HG03045 (cell line): Measurements from ENCODE around the gene PRUNE2.

Source experiments
- ATAC-seq: cut with Tn5 transposase; IDR thresholded peaks from one replicate; pipeline ENCODE4 v1.9.1; 2021; ENCODE audit warnings: mild to moderate bottlenecking, moderate library complexity; ENCODE audit not compliant: unreplicated experiment

PRUNE2 gene

GRCh38 chr9:76664120-76664519 is 241.8 kb downstream of the PRUNE2 start:
- no peak for ATAC-seq

DNA sequence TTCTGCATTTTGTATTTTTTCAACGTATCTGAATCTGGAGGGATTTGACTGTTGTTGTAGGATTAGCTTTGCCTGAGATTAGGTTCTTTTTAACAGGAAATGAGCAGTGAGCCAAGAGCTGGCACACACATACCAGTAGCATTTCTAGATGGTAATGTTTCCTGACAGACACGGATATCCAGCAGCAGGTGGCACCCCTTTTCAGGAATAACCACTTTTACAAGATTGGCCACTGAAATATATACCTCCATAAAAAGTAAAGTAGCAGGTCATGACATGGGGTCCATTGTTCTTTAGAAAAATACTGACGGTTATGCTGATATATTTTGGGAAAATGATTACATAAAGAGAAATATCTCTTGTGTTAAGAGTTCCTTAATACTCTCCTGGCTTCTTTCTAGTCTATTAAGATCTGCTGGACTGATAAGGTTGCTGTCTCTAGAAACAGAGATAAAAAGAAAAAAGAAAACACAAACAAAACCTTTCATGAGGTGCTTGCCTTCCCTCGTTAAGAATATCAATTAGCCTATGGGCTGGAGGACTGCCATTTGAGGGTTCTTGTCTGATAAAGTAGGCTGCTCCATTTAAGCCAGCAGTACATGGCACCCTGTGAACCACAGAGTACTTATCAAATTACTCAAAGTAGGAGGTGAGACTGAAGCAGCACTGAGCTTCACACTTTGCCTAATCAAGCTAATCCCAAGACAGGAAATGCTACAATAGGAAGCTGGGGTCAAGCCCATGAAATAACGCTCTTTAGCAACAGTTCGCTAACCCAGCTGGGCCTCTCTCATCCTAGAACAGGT is 243.2 kb downstream of the PRUNE2 start:
- ATAC-seq = no peak

DNA sequence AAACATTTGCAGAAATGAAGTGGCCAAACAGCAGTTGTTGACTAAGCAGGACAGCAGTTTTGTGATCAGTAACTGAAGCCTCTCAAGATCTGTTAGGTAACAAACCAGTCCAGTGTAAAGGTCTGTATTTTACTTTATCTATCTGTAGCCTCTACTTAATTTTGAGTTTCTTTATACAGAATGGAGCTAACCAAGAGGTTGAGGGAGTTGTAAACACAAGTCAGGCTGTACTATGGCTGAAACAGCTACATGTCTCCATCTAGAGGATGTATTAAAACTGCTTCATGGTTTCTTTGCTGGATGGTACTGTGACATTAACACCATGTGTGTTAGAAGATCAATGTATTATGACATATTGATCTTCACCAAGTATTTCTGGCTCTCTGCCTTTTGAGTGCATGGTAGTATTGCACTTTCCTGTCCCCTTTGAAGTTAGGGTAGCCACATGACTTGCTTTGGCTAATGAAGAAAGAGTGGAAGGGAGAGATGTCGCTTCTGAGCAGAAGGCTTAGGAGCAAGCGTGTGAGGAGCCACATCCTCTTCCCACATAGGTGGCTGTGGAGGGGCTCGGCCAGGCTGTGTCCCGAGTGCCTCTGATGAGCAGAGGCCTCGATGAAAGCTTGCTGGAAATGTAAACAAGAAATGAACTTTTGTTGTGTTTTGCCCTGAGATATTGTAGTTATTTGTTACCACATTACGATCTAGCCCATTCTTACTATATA is 247.2 kb downstream of the PRUNE2 start:
- peak; percentile 85 for ATAC-seq

DNA sequence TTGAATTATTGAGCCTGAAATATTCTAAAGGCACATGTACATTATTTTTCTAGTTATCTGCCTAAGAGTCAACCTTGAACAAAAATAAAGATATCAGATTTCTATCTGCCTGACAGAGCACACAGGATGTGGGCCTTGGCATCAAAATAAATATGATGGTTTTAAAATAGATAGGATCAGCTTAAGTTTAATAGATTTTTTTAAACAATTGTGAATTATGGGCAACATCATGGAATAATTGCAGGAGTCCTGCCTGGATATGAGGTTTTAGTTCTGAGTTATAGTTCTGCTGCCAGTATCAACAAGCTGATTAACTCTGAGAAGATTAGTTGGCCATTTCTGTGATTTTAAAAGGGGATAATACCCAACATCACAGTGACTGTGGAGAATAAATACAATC is 248.6 kb downstream of the PRUNE2 start:
- no peak for ATAC-seq

DNA sequence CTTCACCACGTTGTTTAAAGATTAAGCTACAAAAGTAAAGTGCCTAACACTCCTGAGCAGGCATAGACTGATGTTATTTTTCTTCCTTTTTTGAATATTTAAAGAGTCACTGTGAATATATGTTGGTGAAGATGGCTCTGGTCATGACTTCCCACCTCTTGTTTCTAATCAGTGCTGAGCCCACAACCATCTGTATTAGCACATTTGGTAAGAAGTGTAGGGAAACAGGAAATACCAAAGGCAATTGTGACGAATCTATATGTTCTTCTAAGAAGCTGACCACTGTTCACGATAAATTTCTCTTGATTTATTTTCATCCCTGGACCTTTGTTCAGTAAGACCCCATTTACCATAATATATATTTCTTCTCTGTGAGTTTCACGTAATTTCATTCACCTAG is 249.9 kb downstream of the PRUNE2 start:
- no peak for ATAC-seq

- no peak for ATAC-seq
These were observed 250.8 kb downstream of the PRUNE2 start for GRCh38 chr9:76655121-76655541.

DNA sequence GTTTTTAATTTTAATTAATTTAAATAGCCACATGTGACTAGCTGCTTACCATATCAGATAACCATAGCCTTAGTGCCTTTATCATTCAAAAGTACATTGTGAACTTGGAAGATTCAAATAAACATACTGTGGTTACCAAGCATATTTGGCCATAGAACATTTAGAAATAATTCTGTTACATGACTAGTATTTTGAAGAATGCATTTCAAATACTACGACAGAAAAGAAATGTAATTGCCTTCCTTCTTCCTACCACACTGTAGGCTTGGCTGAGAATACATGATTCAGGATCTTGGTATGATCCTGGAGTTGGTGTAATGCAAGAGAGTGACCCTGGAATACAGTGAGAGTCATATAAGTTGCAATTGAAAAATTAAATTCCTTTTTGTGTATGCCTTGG is 251.3 kb downstream of the PRUNE2 start:
- ATAC-seq = no peak

DNA sequence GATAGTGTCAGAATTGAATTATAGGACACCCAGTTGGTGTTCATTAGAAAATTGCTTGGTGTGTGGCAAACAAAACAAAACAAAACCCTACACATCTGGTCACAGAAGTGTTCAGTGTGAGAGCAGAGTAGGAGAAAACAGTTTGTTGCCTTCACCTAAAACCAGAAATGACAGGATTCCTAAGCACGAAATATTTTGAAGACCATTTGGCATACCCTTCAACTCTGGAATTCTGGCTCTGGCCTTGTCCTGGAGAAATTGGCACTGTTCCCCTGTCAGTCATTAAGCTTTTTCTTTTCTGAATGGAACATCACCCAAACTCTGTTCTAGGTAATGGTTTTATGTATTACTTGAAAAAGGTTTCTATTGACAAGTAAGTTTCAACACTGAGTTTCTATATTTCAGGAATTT is 251.9 kb downstream of the PRUNE2 start:
- no peak for ATAC-seq

DNA sequence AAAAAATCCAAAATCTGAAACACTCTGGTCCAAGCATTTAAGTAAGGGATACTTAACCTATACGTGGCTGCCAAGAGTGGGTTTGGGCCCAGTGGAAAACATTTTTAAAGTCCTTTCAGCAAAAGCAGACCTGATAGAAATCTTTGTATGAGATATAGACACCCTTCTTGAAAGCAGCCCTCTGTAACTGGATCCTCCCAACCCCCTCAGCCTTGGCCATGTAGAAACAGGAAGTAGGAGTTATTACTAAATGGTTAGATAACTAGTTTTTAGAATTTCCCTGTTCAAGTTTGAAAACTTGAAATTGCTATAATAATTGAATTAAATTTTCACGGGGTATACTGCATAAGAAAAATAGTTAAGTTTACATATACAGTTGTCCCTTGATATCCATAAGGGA is 253.0 kb downstream of the PRUNE2 start:
- no peak for ATAC-seq

DNA sequence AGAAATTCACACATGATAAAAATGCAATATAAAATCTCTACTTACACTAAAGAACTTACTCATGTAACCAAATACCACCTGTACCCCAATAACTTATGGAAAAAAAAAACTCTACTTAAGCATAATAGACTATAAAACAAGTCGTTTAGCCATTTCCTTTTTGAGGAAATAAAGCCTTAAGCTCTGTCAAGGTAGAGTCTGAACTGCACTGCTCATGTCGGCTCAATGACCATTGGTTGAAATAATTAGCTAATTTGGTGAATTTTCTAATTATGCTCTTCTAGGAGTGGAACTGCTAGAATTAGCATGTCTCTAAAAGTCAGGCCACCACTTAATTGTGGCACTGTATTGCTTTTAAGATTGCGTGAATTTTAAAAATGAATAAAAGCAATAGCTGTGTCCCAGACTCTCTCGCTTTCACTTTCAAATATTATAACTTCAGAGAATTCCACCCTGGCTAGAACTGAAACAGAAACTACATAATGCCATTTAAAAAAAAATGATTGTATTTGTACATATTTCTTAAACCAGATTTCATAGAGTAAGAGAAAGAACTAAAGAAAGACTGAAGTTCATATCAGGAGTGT is 254.7 kb downstream of the PRUNE2 start:
- ATAC-seq = peak; percentile 64

DNA sequence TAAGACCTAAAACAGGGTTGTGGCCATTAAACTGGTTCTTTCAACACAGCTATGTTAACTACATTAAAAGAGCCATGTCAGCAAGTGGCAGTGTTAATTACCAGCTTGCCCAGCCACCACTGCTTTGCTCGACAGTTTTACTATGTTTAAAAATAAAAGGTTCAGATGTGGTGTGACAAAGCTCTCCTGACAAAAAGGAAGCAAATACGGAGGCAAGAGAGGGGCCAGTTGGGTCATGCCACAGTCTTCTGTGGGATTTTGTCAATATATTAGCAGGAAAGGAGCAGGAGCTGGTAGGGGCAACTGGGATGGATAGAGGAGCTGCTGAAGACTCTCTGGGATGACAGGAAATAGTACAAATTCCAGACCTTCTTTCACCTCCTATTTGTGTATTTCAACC is 255.2 kb downstream of the PRUNE2 start:
- ATAC-seq = no peak

DNA sequence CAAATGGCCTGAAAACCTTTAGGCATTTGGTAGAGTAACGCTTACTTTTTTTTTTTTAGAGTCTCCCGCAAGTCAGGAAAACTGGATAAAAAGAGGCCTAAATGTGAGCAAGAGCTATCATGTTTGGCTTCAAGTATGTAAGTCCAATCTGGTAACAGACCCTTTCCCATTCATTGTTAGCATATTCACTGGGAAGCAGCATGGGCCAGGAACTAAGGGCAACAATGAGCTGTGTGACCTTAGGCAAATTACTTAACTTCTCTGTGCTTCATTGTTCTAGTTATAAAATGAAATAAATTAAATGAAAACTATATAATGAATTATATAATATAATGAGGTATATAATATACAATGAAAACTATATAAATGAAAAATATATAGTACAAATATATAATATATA is 256.0 kb downstream of the PRUNE2 start:
- ATAC-seq = no peak

- no peak for ATAC-seq
These were observed 259.7 kb downstream of the PRUNE2 start for GRCh38 chr9:76646249-76646648.

GRCh38 chr9:76644647-76645250 is 261.2 kb downstream of the PRUNE2 start:
- ATAC-seq = no peak

GRCh38 chr9:76644171-76644570 is 261.7 kb downstream of the PRUNE2 start:
- ATAC-seq = peak; percentile 22

DNA sequence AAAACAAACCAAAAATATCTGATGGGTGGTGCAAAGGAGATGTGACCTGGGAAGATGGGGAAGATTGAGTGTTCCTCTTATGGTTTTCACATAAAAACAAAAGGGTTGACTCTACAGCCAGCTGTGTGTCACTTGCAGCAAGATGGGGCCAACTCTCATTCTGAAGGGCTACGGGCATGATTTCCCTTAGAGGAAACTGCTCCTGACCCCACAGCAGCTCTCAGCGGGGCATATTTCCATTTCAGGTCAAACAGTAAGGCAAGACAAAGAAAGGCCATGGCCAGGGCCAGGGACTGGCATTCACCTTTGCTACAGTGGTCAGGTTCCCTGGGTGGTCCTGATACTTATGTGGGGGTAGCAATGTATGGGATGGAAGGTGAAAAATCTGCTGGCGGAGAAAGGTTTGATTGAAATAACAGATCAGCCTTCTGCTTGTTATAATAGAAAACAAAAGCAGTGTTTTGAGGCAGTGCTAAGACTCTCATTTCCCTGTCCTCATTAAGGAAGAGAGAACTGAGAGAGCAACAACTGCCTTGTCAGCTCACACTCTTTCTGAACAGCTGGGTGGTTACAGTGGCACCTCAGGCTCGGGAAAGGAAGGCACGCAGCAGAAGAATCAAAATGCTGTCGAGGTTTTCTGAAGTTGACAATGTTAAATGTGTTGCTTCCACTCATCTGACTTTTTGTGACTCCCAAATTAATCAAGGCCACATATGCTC is 262.4 kb downstream of the PRUNE2 start:
- peak; percentile 98 for ATAC-seq

- ATAC-seq = no peak
These were observed 263.2 kb downstream of the PRUNE2 start for GRCh38 chr9:76642701-76643209.

DNA sequence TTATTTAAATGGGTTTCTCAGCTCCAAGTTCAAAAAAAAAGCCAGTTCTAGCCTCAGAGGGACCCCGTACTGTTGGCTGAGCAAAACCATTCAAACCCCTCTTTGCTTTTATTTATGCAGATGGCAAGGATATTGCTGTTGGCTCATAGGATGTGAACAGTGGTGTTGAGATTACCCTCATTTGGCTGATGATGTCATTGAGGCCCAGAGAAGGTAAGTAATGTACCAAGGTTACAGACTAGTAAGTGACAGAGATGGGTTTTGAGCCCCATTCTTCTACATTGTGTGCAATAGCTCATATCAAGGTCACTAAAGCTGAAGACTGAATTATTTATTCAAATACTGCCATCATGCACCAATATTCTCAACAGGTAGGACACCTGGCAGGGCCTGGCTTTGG is 263.8 kb downstream of the PRUNE2 start:
- ATAC-seq = no peak

DNA sequence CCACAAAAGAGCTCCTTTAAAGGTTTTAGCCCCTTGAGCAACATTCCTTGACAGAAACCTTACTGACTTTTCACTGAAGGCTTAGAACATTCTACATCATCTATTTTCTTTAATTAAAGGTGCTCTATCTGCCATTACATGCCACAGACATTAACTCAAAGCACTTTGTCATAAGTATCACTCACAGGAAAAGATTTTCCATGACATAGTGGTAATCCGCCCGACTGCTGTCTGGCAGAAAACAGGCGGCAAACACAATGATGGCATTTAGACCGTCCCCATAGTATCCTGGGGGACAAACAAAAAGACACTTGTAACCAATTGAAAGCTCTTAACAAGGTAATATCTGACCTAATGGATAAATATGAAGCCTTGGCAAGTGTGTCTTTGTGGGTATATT is 267.9 kb downstream of the PRUNE2 start:
- no peak for ATAC-seq

- no peak for ATAC-seq
These were observed 268.5 kb downstream of the PRUNE2 start for GRCh38 chr9:76637416-76637815.
